HepG2 (cell line): Measurements from ENCODE around the gene TCF12.

Experiments used
- ATF3 ChIP-seq: sonication (generic); formaldehyde crosslinking; IDR thresholded peaks from 2 replicates; pipeline ENCODE4 v1.4.0; 2020; ENCODE audit warnings: missing genetic modification reagents
- CERS6 ChIP-seq: sonication (generic); formaldehyde crosslinking; IDR thresholded peaks from 2 replicates; pipeline ENCODE4 v1.5.0; 2020; ENCODE audit warnings: missing genetic modification reagents
- HNRNPK ChIP-seq: fragments of 200-400 bp; formaldehyde crosslinking; IDR thresholded peaks from 2 replicates; pipeline ENCODE4 v1.6.1; 2018; ENCODE audit warnings: low read length, low read depth, moderate library complexity, mild to moderate bottlenecking; ENCODE audit not compliant: poor library complexity, severe bottlenecking
- RAD21 ChIP-seq: fragments of 450-650 bp; formaldehyde crosslinking; IDR thresholded peaks from 2 replicates; pipeline ENCODE4 v1.5.0; 2020; ENCODE audit warnings: mild to moderate bottlenecking
- TAF1 ChIP-seq: sonication (generic); formaldehyde crosslinking; IDR thresholded peaks from 2 replicates; pipeline ENCODE4 v1.4.0; 2020; ENCODE audit warnings: missing genetic modification reagents
- ZBTB46 ChIP-seq: sonication (generic); formaldehyde crosslinking; IDR thresholded peaks from 2 replicates; pipeline ENCODE4 v1.4.0; 2020; ENCODE audit warnings: mild to moderate bottlenecking, missing genetic modification reagents, borderline replicate concordance
- ZNF792 ChIP-seq: IDR thresholded peaks from 2 replicates; pipeline ENCODE4 v1.6.1; 2016
- ZNF841 ChIP-seq: sonication (generic); formaldehyde crosslinking; IDR thresholded peaks from 2 replicates; pipeline ENCODE4 v1.8.1; 2023; ENCODE audit warnings: missing genetic modification reagents, borderline replicate concordance

GRCh38 chr15:57189466-57189865, 271.0 kb downstream of the TCF12 start:
- TF ChIP-seq ZNF792 = no peak
- no peak for TF ChIP-seq RAD21 (CRISPR knock-in tag)
- TF ChIP-seq CERS6 = no peak
- no peak for TF ChIP-seq TAF1 (CRISPR knock-in tag)
- TF ChIP-seq ZBTB46 (CRISPR knock-in tag) = no peak
- no peak for TF ChIP-seq ZNF841 (CRISPR knock-in tag)
- TF ChIP-seq ATF3 (CRISPR knock-in tag) = no peak
- no peak for TF ChIP-seq HNRNPK
